T-cell (primary cell): ENCODE results near the gene HLX. TPM values are rescaled to one million over a fixed set of nuclear protein-coding genes. Genes with fewer than 3 reads are reported as not detected.

Source experiments
- ATAC-seq, 4 experiments: fragments of 200-7000 bp in 3 of 4; fragments of 150-1000 bp in 1 of 4; cut with Tn5 transposase; replicated peaks in 1 of 4; 1 replicate in 3 of 4; 2 replicates in 1 of 4; pipeline ENCODE4 v1.10.0; 2021; ENCODE audit warnings: moderate library complexity in 3 of 4, mild to moderate bottlenecking in 2 of 4, moderate number of reproducible peaks in 1 of 4
- CTCF ChIA-PET, 2 donors: fragments of 300-600 bp; sonication (Branson Sonifier 250); formaldehyde crosslinking; loops; one replicate each; lab custom pipeline; 2022; ENCODE audit warnings: antibody characterized with exemption in 2 of 2; lab: Charles Lee
- POLR2A ChIA-PET, 2 donors: fragments of 300-600 bp; sonication (Branson Sonifier 250); formaldehyde crosslinking; loops; one replicate each; lab custom pipeline; 2022; ENCODE audit warnings: antibody characterized with exemption in 2 of 2; lab: Charles Lee
- DNase-seq, 35 experiments: peaks; one replicate each; pipeline versions ENCODE4 v3.0.0 to v3.0.0-alpha.2; 2013 to 2023
- H3K27ac ChIP-seq: one replicate; pipeline ENCODE4 v1.5.1; 2013; ENCODE audit warnings: low read length
- H3K27me3 ChIP-seq, 2 experiments: replicated peaks in 1 of 2; 1 replicate in 1 of 2; 2 replicates in 1 of 2; pipeline versions ENCODE4 v1.6.1 to v1.7.0; 2013; ENCODE audit warnings: low read length in 1 of 2, mixed read lengths in 1 of 2; ENCODE audit not compliant: control insufficient read depth in 2 of 2, insufficient read depth in 2 of 2; ENCODE audit errors: extremely low read depth in 1 of 2
- H3K36me3 ChIP-seq, 2 donors: 1 replicate in 1 of 2; 2 replicates in 1 of 2; pipeline versions ENCODE4 v1.6.1 to v1.7.0; 2013; ENCODE audit warnings: low read length in 1 of 2; ENCODE audit not compliant: control insufficient read depth in 2 of 2, insufficient read depth in 1 of 2; ENCODE audit errors: extremely low read depth in 1 of 2
- H3K4me1 ChIP-seq, 2 experiments: 1 replicate in 1 of 2; 2 replicates in 1 of 2; pipeline versions ENCODE4 v1.6.1 to v1.7.0; 2013; ENCODE audit warnings: low read length in 2 of 2, mixed read lengths in 1 of 2; ENCODE audit not compliant: insufficient read depth in 2 of 2, control insufficient read depth in 1 of 2; ENCODE audit errors: extremely low read depth in 1 of 2
- H3K4me3 ChIP-seq, 2 donors: 1 replicate in 1 of 2; 2 replicates in 1 of 2; pipeline versions ENCODE4 v1.5.1 to v1.7.0; 2013; ENCODE audit warnings: mild to moderate bottlenecking in 2 of 2, low read length in 1 of 2, moderate library complexity in 1 of 2; ENCODE audit not compliant: control insufficient read depth in 1 of 2; ENCODE audit errors: extremely low read depth in 1 of 2
- H3K9me3 ChIP-seq: 2 replicates; pipeline ENCODE4 v1.7.0; 2013
- H3K27ac Mint-ChIP-seq, 2 donors: one replicate each; pipeline ENCODE4 v1.8.0; 2020 to 2021; ENCODE audit warnings: mild to moderate bottlenecking in 2 of 2, mixed read lengths in 2 of 2
- H3K27me3 Mint-ChIP-seq, 2 donors: one replicate each; pipeline ENCODE4 v1.8.0; 2021 to 2022; ENCODE audit warnings: mixed read lengths in 2 of 2
- H3K36me3 Mint-ChIP-seq: one replicate; pipeline ENCODE4 v1.8.0; 2021; ENCODE audit warnings: mixed read lengths
- H3K4me1 Mint-ChIP-seq, 3 donors: one replicate each; pipeline ENCODE4 v1.8.0; 2020 to 2022; ENCODE audit warnings: mixed read lengths in 3 of 3, mild to moderate bottlenecking in 1 of 3
- H3K4me3 Mint-ChIP-seq, 3 donors: one replicate each; pipeline ENCODE4 v1.8.0; 2020 to 2022; ENCODE audit warnings: mild to moderate bottlenecking in 3 of 3, mixed read lengths in 3 of 3, moderate library complexity in 3 of 3
- H3K9me3 Mint-ChIP-seq, 3 donors: one replicate each; pipeline ENCODE4 v1.8.0; 2020 to 2022; ENCODE audit warnings: mixed read lengths in 3 of 3
- WGBS: methylation state at CpG from one replicate; pipeline ENCODE4 v1.1.5; 2013; ENCODE audit warnings: missing lambda C conversion rate; ENCODE audit not compliant: insufficient coverage; 5-methylcytosine and 5-hydroxymethylcytosine counted together
- total RNA-seq, 35 experiments: library from RNA in 6 of 35; stranded (reverse) in 6 of 35; fragments of 120-200 nt in 1 of 35; gene quantifications; one replicate each; pipeline versions ENCODE4 v1.2.1 to v1.2.4 and lab custom pipeline; 2013 to 2026

Gene HLX
- total RNA-seq, 5 donors from 2014 or later (not counting 1 experiment from before 2014, with no cell fraction given): 0.18 to 0.46 (median 0.37) TPM; not detected in 1

DNA sequence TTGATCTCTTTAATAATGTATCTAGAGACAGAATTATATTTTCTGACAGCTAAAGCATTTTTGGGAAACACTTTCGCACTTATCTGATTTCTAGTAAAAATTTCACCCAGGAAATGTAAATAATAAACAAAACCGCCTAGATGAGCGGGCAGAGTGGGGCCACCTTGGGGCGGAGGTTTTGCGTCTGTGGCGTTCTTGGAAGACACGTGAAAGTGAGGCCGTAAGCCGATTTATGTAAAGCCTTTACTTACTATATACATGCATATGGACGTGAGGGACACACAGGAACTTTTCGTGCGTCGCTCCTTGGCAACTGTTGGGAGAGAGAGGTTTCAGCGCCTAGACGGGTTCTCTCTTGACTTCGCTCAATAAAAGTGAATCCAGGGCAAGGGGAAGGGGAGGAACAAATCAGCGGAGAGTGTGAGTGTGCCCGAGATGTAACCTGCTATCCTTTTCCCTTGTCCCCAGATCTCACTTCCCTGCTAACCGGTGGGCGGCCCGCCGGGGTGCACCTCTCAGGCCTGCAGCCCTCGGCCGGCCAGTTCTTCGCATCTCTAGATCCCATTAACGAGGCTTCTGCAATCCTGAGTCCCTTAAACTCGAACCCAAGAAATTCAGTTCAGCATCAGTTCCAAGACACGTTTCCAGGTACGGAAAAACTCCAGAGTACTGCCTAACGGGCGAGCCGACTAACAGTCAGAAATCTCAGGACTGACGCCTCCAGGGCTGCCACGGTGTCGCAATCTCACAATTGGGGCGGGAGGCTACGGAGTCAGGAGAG is 1.7 kb downstream of the HLX start:
- peaks cover 0 to 80% of the 10 kb centered on the region in 2 experiments for H3K27me3 ChIP-seq
- no peaks in the 10 kb centered on the region for H3K9me3 ChIP-seq
- peaks cover 4 to 28% of the 10 kb centered on the region in 2 experiments for H3K4me1 ChIP-seq
- Mint-ChIP-seq H3K4me3 (peak overlapping the region; percentile 49 to 82 (median 63)), H3K4me1 (peaks cover 22 to 37% (median 36%) of the 10 kb centered on the region in 3 donors), H3K9me3 (no peaks in the 10 kb centered on the region), H3K27ac (peak overlapping the region in 1 of 2 donors; percentile 40), H3K36me3 (no peaks in the 10 kb centered on the region), H3K27me3 (peaks cover 62 to 74% of the 10 kb centered on the region in 2 donors)
- ChIA-PET CTCF (no interaction called here), POLR2A (no interaction called here)
- WGBS: 18% methylated on average over 18 of the region's 37 CpGs
- H3K36me3 ChIP-seq: no peaks in the 10 kb centered on the region
- ATAC-seq (no peak), DNase-seq (peak in 1 of 35 experiments; percentile 36)
- no peak overlapping the region for H3K27ac ChIP-seq
- H3K4me3 ChIP-seq: peak overlapping the region in 1 of 2 donors; percentile 17

DNA sequence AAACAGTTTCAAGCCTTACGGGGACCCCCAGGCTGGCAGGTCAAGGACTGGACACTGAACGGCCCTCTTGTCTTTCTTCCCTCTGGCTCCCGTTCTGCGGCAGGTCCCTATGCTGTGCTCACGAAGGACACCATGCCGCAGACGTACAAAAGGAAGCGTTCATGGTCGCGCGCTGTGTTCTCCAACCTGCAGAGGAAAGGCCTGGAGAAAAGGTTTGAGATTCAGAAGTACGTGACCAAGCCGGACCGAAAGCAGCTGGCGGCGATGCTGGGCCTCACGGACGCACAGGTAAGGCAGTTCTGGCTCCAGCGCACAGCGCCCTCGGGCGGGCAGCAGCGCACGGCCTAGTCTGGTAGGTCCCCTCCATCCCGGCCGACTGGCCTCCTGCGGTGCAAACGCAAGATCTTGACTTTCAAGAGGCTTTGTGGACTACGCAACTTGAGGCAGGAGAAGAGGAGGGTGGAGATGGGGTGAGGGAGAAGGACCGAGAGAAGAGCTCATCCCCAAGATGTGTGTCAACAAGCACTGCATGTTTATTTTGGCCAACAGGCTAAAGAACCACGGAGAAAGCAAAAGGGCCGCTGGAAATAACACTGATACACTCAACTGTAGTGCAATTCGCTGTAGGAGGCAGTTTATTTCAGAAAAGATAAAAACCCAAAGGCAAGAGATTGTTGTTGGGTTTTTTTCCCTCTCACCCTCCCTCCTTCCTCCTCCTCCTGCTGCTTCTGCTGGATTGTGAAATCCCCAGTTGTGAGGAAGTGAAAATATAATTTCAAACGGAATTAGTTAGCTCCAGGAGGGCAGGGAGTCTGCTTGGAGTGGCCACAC is 3.0 kb downstream of the HLX start:
- Histone ChIP-seq H3K27ac (no peak overlapping the region), H3K36me3 (no peaks in the 10 kb centered on the region), H3K4me1 (peaks cover 4 to 28% of the 10 kb centered on the region in 2 experiments), H3K4me3 (no peak overlapping the region), H3K9me3 (no peaks in the 10 kb centered on the region), H3K27me3 (peaks cover 2 to 81% of the 10 kb centered on the region in 2 experiments)
- H3K4me3 Mint-ChIP-seq: peak overlapping the region in 1 of 3 donors; percentile 24
- H3K36me3 Mint-ChIP-seq: no peaks in the 10 kb centered on the region
- peaks cover 62 to 75% of the 10 kb centered on the region in 2 donors for H3K27me3 Mint-ChIP-seq
- ChIA-PET POLR2A (no interaction called here), CTCF (no interaction called here)
- no peak for ATAC-seq
- DNase-seq: no peak
- no peaks in the 10 kb centered on the region for H3K9me3 Mint-ChIP-seq
- peaks cover 24 to 32% (median 31%) of the 10 kb centered on the region in 3 donors for H3K4me1 Mint-ChIP-seq
- WGBS: 96% methylated on average over 29 of the region's 34 CpGs
- H3K27ac Mint-ChIP-seq: no peak overlapping the region

GRCh38 chr1:220884109-220884980 is 5.1 kb downstream of the HLX start:
- ATAC-seq (no peak), DNase-seq (no peak)
- ChIA-PET CTCF (no interaction called here), POLR2A (no interaction called here)
- Histone ChIP-seq H3K36me3 (no peaks in the 10 kb centered on the region), H3K27me3 (peaks cover 2 to 82% of the 10 kb centered on the region in 2 experiments), H3K4me1 (peaks cover 0 to 16% of the 10 kb centered on the region in 2 experiments), H3K9me3 (no peaks in the 10 kb centered on the region), H3K4me3 (no peak overlapping the region), H3K27ac (no peak overlapping the region)
- Mint-ChIP-seq H3K27me3 (peaks cover 65 to 73% of the 10 kb centered on the region in 2 donors), H3K4me1 (peaks cover 14 to 19% (median 15%) of the 10 kb centered on the region in 3 donors), H3K27ac (no peak overlapping the region), H3K9me3 (no peaks in the 10 kb centered on the region), H3K4me3 (no peak overlapping the region), H3K36me3 (no peaks in the 10 kb centered on the region)
- WGBS: 94% methylated on average over 56 of the region's 59 CpGs

- 72% methylated on average over 13 of the region's 19 CpGs for WGBS
Observed at GRCh38 chr1:220884981-220885918, 6.0 kb downstream of the HLX start.

GRCh38 chr1:220885971-220886370 is 6.7 kb downstream of the HLX start:
- Histone ChIP-seq H3K4me1 (peaks cover 0 to 6% of the 10 kb centered on the region in 2 experiments), H3K27me3 (peaks cover 13 to 79% of the 10 kb centered on the region in 2 experiments), H3K4me3 (no peak overlapping the region), H3K9me3 (no peaks in the 10 kb centered on the region), H3K36me3 (no peaks in the 10 kb centered on the region), H3K27ac (no peak overlapping the region)
- ATAC-seq (no peak), DNase-seq (no peak)
- H3K4me1 Mint-ChIP-seq: peaks cover 5 to 9% (median 8%) of the 10 kb centered on the region in 3 donors
- no peaks in the 10 kb centered on the region for H3K36me3 Mint-ChIP-seq
- 58% methylated on average over 3 of the region's 3 CpGs for WGBS
- peaks cover 72 to 79% of the 10 kb centered on the region in 2 donors for H3K27me3 Mint-ChIP-seq
- CTCF ChIA-PET: no interaction called here
- H3K4me3 Mint-ChIP-seq: no peak overlapping the region
- POLR2A ChIA-PET: no interaction called here
- H3K27ac Mint-ChIP-seq: no peak overlapping the region
- H3K9me3 Mint-ChIP-seq: no peaks in the 10 kb centered on the region

More at GRCh38 chr1:220884981-220885918, 6.0 kb downstream of the HLX start:
- no peak overlapping the region for H3K27ac ChIP-seq
- H3K4me3 ChIP-seq: no peak overlapping the region
- no peaks in the 10 kb centered on the region for H3K9me3 Mint-ChIP-seq
- ATAC-seq: no peak
- CTCF ChIA-PET: no interaction called here
- H3K9me3 ChIP-seq: no peaks in the 10 kb centered on the region
- H3K4me3 Mint-ChIP-seq: no peak overlapping the region
- peaks cover 12 to 17% (median 13%) of the 10 kb centered on the region in 3 donors for H3K4me1 Mint-ChIP-seq
- peaks cover 8 to 81% of the 10 kb centered on the region in 2 experiments for H3K27me3 ChIP-seq
- POLR2A ChIA-PET: no interaction called here
- no peaks in the 10 kb centered on the region for H3K36me3 ChIP-seq
- H3K36me3 Mint-ChIP-seq: no peaks in the 10 kb centered on the region
- H3K27me3 Mint-ChIP-seq: peaks cover 73 to 79% of the 10 kb centered on the region in 2 donors
- H3K4me1 ChIP-seq: peaks cover 0 to 11% of the 10 kb centered on the region in 2 experiments
- DNase-seq: no peak
- H3K27ac Mint-ChIP-seq: no peak overlapping the region
